ENCODE data around the gene ATP6AP2. TPM values are rescaled to one million over a fixed set of nuclear protein-coding genes. Genes with fewer than 3 reads are reported as not detected.

ATP6AP2 gene
- total RNA-seq, 2 donors from 2014 or later, result 53.6 to 65.6 TPM

DNA sequence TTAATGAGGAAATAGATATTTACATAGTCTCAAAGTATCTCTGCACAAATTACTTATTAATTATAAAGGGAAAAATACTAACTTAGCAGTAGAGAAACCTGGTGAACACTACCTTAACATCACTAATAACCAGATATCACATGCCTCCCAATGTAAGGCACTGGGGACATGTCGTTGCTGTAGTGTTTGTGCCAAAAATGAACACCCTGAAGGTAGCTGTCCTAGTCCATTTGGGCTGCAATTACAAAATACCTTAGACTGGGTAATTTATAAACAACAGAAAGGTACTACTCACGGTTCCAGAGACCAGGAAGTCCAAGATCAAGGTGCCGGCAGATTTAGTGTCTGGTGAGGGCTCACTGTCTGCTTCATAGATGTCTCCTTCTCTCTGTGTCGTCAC, 31.7 kb downstream of the ATP6AP2 start:
- DNase-seq (ENCODE audit: low spot score in 2 of 2) (no peak), ATAC-seq (no peak)
- Mint-ChIP-seq H3K9me3 (no peaks in the 10 kb centered on the region), H3K27ac (no peak overlapping the region), H3K36me3 (no peaks in the 10 kb centered on the region)

DNA sequence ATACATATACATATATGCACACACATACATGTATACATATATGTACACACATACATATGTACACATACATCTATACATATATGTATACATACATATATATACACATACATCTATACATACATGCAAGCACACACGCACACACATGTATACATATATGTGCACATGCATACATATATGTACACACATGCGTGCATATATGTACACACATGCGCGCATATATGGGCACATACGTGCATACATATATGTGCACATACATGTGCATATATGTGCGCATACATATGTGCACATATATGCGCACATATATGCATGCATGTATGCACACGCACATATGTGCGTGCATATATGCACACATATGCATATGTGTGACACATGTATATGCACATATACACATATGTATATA, 35.2 kb downstream of the ATP6AP2 start:
- H3K36me3 Mint-ChIP-seq, result no peaks in the 10 kb centered on the region

DNA sequence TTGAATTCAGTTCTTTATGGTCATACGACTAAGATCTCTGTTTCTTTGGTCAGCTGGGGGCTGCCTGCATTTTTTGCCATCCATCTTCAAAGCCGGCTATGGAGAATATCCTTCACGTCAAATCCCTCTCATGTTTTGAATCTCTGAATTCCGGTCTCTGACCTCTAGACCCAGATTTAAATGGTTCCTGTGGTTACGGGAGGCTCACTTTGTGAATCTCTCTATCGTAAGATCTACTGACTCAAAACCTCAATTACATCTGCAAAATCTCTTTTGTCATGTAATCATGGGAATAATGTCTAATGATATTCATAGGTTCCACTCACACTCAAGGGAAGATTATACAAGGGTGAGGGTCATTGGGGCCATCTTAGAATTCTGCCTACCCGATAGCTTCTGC, 36.8 kb downstream of the ATP6AP2 start:
- ATAC-seq, result no peak
- Mint-ChIP-seq H3K27ac (peak overlapping the region in 1 of 2 donors; percentile 29), H3K36me3 (no peaks in the 10 kb centered on the region), H3K9me3 (no peaks in the 10 kb centered on the region)
- no peak for DNase-seq (ENCODE audit: low spot score in 2 of 2)

More for the DNA sequence above, 35.2 kb downstream of the ATP6AP2 start:
- DNase-seq (ENCODE audit: low spot score in 2 of 2) (no peak), ATAC-seq (no peak)
- H3K9me3 Mint-ChIP-seq, result no peaks in the 10 kb centered on the region
- H3K27ac Mint-ChIP-seq, result no peak overlapping the region

DNA sequence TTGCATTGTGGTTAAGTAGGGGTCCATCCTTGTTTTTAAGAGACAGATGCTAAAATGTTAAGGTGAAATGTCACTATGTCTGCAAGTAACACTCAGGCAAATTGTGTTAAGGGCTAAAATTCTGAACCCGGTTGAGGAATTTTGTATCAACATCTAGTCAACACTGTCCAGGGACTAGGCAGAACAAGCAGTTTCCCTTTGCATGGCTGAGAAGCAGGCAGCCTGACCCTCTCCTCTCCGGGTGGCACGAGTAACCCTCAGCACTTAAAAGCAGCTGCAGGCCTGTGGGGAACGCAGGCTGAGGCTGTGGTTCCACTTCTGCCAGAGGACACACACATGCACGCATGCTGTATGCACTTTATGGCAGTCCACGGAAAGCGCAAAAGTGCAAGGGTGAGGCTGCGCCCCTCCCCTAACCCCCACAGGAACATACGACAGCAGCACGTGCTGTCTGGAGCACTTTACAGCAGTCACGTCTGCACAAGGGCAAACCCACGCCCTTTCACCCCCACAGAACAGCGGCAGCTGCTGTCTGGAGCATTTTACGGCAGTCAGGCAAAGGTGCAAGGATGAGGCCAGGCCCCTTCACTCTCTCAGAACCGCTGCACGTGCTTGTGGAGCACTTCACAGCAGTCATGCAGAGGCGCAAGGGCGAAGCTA, 41.8 kb downstream of the ATP6AP2 start:
- ATAC-seq (no peak), DNase-seq (ENCODE audit: low spot score in 2 of 2) (no peak)
- H3K36me3 Mint-ChIP-seq, result no peaks in the 10 kb centered on the region
- no peaks in the 10 kb centered on the region for H3K9me3 Mint-ChIP-seq
- H3K27ac Mint-ChIP-seq, result no peak overlapping the region

DNA sequence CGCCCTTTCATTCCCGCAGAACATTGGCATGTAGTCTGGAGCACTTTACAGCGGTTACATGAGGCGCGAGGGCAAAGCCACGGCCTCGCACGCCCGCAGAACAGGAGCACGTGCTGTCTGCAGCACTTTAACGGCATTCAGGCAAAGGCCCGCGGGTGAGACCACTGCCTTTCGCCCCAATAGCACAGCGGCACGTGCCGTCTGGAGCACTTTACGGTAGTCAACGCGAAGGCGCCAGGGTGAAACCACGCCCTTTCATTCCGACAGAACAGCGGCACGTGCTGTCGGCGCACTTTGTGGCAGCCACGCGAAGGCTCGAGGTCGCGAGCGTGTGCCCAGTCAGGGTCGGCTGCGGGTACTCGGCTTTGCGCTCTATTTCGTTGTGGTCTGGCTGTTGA, 42.4 kb downstream of the ATP6AP2 start, which contains the start of gene MPC1L:
MPC1L (plus strand) TSS at position 290 of the 398 bp plus-strand sequence. CDS start 138 bp downstream, outside the sequence.
- no peak for DNase-seq (ENCODE audit: low spot score in 2 of 2)
- Mint-ChIP-seq H3K36me3 (no peaks in the 10 kb centered on the region), H3K27ac (no peak within 1 kb of the TSS), H3K9me3 (no peaks in the 10 kb centered on the region)
- no peak for ATAC-seq

DNA sequence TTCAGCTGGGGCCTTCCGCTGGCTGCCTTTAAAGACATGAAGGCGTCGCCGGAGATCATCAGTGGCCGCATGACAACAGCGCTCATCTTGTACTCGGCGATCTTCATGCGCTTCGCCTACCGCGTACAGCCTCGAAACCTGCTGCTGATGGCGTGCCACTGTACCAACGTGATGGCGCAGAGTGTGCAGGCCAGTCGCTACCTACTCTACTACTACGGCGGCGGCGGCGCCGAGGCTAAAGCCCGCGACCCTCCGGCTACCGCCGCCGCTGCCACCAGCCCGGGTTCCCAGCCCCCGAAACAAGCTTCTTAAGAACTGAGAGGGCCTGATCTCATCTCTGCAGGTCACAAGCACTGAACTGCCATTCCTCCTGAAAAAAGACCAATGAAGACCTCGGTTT, 42.9 kb downstream of the ATP6AP2 start:
- no peaks in the 10 kb centered on the region for H3K36me3 Mint-ChIP-seq
- no peak for DNase-seq (ENCODE audit: low spot score in 2 of 2)
- H3K27ac Mint-ChIP-seq, result no peak overlapping the region
- no peaks in the 10 kb centered on the region for H3K9me3 Mint-ChIP-seq
- no peak for ATAC-seq

DNA sequence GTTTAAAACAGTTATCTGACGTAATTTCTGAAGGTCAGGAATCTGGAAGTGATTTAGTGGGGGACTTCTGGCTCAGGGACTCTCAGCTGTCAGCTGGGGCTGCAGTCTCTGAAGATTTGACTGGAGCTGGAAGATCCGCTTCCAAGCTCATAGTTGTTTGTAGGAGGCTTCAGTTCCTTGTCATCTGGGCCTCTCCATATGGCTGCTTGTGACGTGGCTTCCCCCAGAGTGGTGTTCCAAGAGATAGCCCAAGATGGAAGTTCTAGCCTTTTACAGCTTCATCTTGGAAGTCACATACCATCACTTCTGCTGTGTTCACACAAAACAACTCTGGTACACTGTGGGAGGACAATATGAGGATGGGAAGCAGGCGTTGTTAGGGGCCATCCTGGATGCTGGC, 44.5 kb downstream of the ATP6AP2 start:
- Mint-ChIP-seq H3K9me3 (no peaks in the 10 kb centered on the region), H3K27ac (no peak overlapping the region), H3K36me3 (no peaks in the 10 kb centered on the region)
- DNase-seq (ENCODE audit: low spot score in 2 of 2) (no peak), ATAC-seq (no peak)

DNA sequence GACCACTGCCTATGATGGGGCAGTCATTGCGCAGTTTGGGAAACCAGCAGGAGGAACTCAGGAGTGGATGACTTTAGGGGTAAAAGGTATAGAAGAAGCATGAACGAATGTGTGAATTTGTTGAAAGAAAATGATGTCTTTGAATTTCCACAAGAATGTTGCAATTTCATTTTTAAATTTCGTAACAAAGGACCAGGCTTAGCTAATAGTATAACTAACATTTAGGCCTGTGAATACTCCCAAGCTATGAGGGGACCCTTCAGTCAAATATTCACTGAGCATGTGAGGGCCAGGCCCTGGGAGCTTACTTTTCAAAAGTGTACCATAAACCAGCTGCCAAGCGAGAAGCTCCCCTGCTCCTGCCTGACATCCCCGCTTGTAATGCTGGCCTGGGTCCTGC, 47.7 kb downstream of the ATP6AP2 start:
- Mint-ChIP-seq H3K27ac (no peak overlapping the region), H3K36me3 (no peaks in the 10 kb centered on the region), H3K9me3 (no peaks in the 10 kb centered on the region)
- ATAC-seq (no peak), DNase-seq (ENCODE audit: low spot score in 2 of 2) (no peak)

DNA sequence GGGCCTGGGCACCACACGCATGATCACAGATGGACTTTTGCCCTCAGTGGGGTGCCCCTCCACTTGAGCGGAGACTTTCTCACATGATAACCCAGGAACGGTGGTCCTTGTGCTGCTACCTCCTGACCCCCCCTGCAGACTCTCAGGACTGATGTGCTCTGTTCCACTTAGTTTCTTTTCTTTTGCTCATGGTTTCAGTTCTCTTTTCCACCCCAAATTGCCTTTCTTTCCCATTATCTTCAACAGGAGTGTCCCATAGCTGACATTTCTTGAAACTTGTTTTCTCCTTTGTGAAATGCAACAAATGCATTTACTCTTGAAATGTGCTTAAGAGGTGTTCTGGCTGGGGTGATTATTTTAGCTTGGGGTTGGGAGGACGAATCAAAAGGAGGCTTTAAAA, 51.4 kb downstream of the ATP6AP2 start:
- ATAC-seq (no peak), DNase-seq (ENCODE audit: low spot score in 2 of 2) (no peak)
- peaks cover 0 to 7% of the 10 kb centered on the region in 2 donors for H3K36me3 Mint-ChIP-seq
- H3K27ac Mint-ChIP-seq, result peak overlapping the region in 1 of 2 donors; percentile 72
- no peaks in the 10 kb centered on the region for H3K9me3 Mint-ChIP-seq

DNA sequence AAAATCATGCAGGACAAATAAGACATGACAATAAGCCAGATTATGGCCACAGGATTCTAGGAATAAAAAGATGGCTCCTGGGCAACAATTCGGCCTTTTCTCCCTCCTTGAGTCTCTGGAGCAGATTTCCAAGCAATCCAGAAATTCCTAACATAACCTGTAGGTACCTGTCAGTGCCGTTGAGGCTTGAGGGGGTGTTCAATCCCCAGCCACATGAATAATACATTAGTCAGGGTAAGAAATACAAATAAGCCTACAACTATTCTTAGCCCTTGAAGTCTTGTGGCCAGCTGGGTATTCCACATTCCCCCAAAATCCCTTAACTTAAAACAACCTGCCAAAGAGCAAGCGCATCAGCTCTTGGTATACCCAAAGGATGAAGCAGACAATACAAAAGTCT, 56.9 kb downstream of the ATP6AP2 start:
- Mint-ChIP-seq H3K27ac (no peak overlapping the region), H3K36me3 (peaks cover 7 to 11% of the 10 kb centered on the region in 2 donors), H3K9me3 (no peaks in the 10 kb centered on the region)
- DNase-seq (ENCODE audit: low spot score in 2 of 2), result no peak
- no peak for ATAC-seq

DNA sequence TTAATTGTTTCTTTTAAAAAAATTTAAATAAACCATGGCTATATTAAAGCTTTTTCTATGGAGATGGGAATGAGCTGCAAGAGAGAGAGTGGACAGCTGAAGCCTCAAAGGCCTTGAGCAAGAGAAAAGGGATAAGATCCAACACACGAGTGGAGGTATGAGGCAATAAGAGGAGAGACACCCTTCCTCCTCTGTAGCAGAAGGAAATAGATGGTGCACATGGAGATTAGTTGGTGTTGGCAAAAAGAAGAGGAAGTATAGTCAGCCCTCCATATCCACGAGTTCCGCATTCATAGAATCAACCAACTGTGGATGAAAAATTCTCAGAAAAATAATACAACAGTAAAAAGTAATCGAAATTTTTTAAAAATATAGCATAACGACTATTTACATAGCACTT, 63.4 kb downstream of the ATP6AP2 start:
- ATAC-seq, result no peak

DNA sequence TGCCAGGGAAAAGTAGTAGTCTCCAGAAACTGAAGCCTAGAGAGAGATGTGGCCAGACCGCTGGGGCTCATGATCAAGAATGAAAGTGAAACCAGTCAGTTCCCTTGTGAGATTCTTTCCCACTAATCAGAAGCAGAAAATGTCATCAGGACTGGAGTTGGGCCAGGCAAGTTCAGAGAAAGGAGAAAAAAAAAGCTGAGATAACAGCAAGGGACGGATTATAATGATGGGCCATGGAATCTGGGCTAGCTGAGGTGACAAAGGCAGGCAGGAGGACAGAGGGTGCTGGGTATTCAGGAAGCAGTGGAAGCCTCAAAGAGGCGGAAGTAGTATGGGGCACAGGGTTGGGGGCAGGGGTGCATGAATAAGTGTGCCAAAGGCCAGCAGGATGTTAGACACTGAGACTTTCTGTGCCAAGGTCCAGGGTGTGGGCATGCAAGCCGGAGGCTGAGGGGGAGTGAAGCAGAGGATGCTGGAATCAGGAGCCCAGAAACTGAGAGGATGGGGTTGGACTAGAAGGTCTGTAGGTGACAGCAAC, 64.1 kb downstream of the ATP6AP2 start:
- ATAC-seq (peak; percentile 42 to 62), DNase-seq (ENCODE audit: low spot score in 2 of 2) (peak; percentile 8 to 55)
- Mint-ChIP-seq H3K36me3 (peaks cover 19 to 28% of the 10 kb centered on the region in 2 donors), H3K9me3 (no peaks in the 10 kb centered on the region), H3K27ac (peak overlapping the region; percentile 84 to 87)

More for the DNA sequence above, 63.4 kb downstream of the ATP6AP2 start:
- no peaks in the 10 kb centered on the region for H3K9me3 Mint-ChIP-seq
- H3K27ac Mint-ChIP-seq, result peak overlapping the region in 1 of 2 donors; percentile 87
- H3K36me3 Mint-ChIP-seq, result peaks cover 19 to 28% of the 10 kb centered on the region in 2 donors
- DNase-seq (ENCODE audit: low spot score in 2 of 2), result no peak

DNA sequence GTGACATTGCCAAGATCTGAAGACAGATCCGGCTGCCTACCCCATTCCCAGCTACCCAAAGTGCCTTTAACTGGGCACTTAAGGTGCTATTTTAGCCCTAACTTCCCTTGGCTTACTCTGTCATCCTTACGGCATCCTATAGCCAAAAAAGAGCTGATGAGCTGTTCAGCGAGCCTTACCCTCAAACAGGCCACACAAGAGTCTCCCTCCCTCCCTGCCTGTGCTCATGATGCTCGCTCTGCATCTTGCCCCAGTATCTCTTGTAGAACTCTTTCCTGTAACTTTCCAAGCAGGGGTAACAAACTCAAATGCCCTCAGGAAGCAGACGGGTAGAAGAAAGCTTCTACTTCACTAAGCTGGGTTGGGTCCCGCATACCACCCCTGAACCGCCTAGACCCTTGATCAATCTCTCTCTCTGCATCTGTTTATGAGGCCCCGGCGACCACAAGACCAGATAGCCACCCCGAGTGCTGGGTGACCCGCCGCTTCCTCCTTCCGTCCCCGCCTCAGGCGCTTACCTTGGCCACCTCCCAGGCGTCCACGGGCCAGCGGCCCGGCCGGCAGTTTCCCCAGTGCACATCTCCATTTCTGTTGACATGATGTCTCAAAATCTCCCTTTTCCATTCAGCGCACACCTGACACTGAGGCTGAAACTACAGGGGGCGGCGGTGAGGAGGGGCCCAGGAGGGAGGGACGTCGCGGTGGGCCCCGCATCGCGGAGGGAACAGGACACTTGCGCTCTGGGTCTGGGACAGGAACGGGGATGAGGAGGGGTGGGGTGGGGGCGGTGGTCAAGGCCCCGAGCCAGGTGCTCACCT, 65.9 kb downstream of the ATP6AP2 start:
- ATAC-seq (peak; percentile 40 to 47), DNase-seq (ENCODE audit: low spot score in 2 of 2) (peak; percentile 13 to 60)
- Mint-ChIP-seq H3K36me3 (peaks cover 19 to 27% of the 10 kb centered on the region in 2 donors), H3K9me3 (no peaks in the 10 kb centered on the region), H3K27ac (peak overlapping the region; percentile 97 to 98)

DNA sequence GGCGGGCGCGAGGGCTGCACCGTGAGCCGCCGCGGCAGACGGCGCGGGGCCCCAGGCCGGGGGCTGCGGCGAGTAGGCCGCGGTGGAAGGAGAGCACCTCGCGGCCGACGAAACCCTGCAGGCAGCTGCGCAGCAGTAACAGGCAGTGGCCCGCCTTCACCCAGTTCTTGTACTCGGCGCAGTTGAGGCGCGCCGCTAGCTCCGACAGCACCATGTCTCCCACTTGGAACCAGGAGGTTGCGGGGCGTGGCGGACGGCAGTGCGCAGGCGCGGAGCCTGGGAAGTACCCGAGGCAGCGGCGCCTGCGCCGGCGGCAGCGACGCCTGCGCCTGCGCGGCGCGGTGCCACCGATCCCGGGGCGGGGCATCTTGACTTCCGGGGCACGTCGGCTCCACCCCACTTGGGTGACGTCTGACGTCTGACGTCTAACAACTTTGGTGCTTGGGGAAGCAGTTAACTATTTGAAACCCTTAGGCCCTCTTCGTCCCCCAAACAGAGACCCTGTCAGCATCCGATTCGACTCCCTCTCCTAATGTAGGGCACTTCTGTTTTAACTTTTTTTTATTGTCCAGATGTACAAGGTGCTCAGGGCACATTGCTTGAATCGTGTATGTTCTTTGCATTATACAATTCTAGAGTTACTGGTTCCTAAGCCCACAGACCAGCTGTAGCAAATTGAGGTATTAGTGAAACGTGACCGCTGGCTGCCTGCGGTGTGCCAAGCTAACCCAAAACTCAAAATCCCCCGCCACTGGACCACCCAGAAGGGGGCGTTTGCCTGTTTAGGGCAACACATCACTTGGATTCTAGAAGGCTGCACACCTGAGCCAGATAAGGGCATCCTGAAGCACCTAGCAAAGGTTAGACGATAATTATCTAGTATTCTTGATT, 66.8 kb downstream of the ATP6AP2 start, which contains the start of gene CXorf38:
CXorf38 (minus strand) TSS at position 255 of the 891 bp plus-strand sequence; CDS start at position 214, 41 bp downstream.
- peak within 1 kb of the TSS; percentile 97 to 98 for H3K27ac Mint-ChIP-seq
- peak; percentile 90 to 91 for DNase-seq (ENCODE audit: low spot score in 2 of 2)
- H3K36me3 Mint-ChIP-seq, result peaks cover 19% of the 10 kb centered on the region in 2 donors
- no peaks in the 10 kb centered on the region for H3K9me3 Mint-ChIP-seq
- ATAC-seq, result peak; percentile 73 to 84

DNA sequence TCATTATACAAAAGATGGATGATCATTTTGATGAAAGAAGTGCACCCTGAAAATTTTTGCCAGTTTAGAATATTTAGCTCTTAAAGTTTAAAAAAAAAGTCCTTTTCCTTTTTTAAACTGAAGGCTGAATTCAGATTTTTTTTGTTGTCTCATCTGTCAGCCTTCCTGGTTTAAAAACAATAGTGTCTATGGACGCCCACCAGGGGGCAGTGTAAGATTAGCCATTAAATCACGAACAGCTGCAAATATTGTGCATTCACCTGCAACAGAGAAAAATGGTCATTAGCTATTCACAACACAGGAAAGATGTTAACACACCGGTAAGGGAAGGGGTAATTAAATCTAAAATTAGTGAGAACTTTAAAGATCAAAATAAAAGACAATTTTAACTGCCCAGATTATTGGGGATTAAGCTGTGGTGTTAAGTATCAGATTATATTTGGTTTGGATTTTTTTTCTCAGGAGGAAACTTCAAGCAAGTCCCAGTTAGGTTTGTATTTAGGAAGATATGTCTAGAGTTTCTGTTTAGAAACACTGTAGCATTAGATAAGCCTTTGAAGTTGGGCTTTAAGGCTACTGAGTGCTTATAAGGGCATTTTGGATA, 71.0 kb downstream of the ATP6AP2 start:
- no peak overlapping the region for H3K27ac Mint-ChIP-seq
- peak in 1 of 2 donors; percentile 61 for DNase-seq (ENCODE audit: low spot score in 2 of 2)
- H3K36me3 Mint-ChIP-seq, result peaks cover 2 to 3% of the 10 kb centered on the region in 2 donors
- no peak for ATAC-seq
- no peaks in the 10 kb centered on the region for H3K9me3 Mint-ChIP-seq

DNA sequence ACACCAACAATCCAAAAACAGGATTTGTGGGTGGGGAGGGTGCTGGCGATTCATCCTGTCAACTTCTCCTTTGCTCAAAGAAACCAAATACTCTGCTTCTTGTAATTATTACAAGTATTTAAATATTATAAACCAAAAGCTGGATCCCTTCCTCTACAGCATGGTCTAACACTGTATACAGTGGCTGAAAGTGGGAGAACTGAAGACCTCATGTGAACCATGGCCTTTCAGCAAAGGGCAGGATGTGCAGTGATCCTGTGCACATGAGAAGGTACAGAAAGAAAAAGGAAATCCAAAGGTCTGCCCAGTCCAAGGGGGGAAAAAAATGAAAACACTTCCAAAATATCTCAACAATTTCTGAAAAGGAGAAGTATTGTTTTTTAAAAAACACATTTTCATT, 71.9 kb downstream of the ATP6AP2 start:
- no peak for ATAC-seq
- no peak for DNase-seq (ENCODE audit: low spot score in 2 of 2)
- no peaks in the 10 kb centered on the region for H3K9me3 Mint-ChIP-seq
- H3K27ac Mint-ChIP-seq, result no peak overlapping the region
- no peaks in the 10 kb centered on the region for H3K36me3 Mint-ChIP-seq
